Smooth muscle cell (in vitro differentiated cells): ENCODE measurements around the gene IL17RA. TPM values are rescaled to one million over a fixed set of nuclear protein-coding genes. Genes with fewer than 3 reads are reported as not detected.

Experiments used
- DNase-seq: peaks from one replicate; lab custom pipeline; 2025; ENCODE audit not compliant: unreplicated experiment; lab: John Stamatoyannopoulos, UW
- H2AFZ ChIP-seq: fragments of 200-600 bp; sonication (generic); 2 replicates; pipeline ENCODE4 v1.6.0; 2016; ENCODE audit warnings: antibody characterized with exemption, low read depth, mild to moderate bottlenecking
- H3F3A ChIP-seq: fragments of 200-600 bp; sonication (generic); 2 replicates; pipeline ENCODE4 v1.6.0; 2017; ENCODE audit warnings: antibody characterized with exemption, low read depth
- H3K27ac ChIP-seq: fragments of 200-600 bp; sonication (generic); 2 replicates; pipeline ENCODE4 v1.5.1; 2016; ENCODE audit warnings: low read depth, mild to moderate bottlenecking
- H3K27me3 ChIP-seq: fragments of 200-600 bp; sonication (generic); 2 replicates; pipeline ENCODE4 v1.6.1; 2016; ENCODE audit warnings: low read depth, mild to moderate bottlenecking
- H3K36me3 ChIP-seq: fragments of 200-600 bp; sonication (generic); 2 replicates; pipeline ENCODE4 v1.5.1; 2016; ENCODE audit warnings: low read depth
- H3K4me1 ChIP-seq: fragments of 200-600 bp; sonication (generic); 2 replicates; pipeline ENCODE4 v1.5.1; 2016; ENCODE audit warnings: low read depth
- H3K4me2 ChIP-seq: fragments of 200-600 bp; sonication (generic); 2 replicates; pipeline ENCODE4 v1.6.0; 2016; ENCODE audit warnings: mild to moderate bottlenecking
- H3K4me3 ChIP-seq: fragments of 200-600 bp; sonication (generic); 2 replicates; pipeline ENCODE4 v1.5.1; 2016; ENCODE audit warnings: mild to moderate bottlenecking
- H3K79me2 ChIP-seq: fragments of 200-600 bp; sonication (generic); 2 replicates; pipeline ENCODE4 v1.6.0; 2016; ENCODE audit warnings: low read depth, mild to moderate bottlenecking
- H3K9ac ChIP-seq: fragments of 200-600 bp; sonication (generic); 2 replicates; pipeline ENCODE4 v1.6.0; 2016; ENCODE audit warnings: low read depth
- H3K9me3 ChIP-seq: fragments of 200-600 bp; sonication (generic); replicated peaks from 2 replicates; pipeline ENCODE4 v1.5.1; 2016; ENCODE audit warnings: low read depth
- H4K20me1 ChIP-seq: fragments of 200-600 bp; sonication (generic); 2 replicates; pipeline ENCODE4 v1.6.0; 2016; ENCODE audit warnings: low read depth
- WGBS: methylation state at CpG from one replicate; pipeline ENCODE4 v1.1.7; 2016; ENCODE audit warnings: low lambda C conversion rate; 5-methylcytosine and 5-hydroxymethylcytosine counted together
- polyA plus RNA-seq: library from polyadenylated mRNA; unstranded; fragments of >200 nt; fragmentation: Nextera tagmentation; extraction: Ambion mirVana; gene quantifications from 2 replicates; pipeline ENCODE4 v1.2.1, GENCODE V29; 2016
- total RNA-seq: library from RNA; depleted of rRNA; stranded (reverse); fragments of >200 nt; gene quantifications from 2 replicates; pipeline ENCODE4 v1.2.3, GENCODE V29; 2014
- TF ChIP-seq, protein P1 (sequence below): fragments of 200-600 bp; sonication (generic); IDR thresholded peaks from 2 replicates; pipeline ENCODE4 v1.5.1; 2017; ENCODE audit warnings: borderline replicate concordance, mild to moderate bottlenecking, antibody characterized with exemption; ENCODE audit not compliant: insufficient read depth, poor library complexity, severe bottlenecking

IL17RA gene
- total and polyA plus RNA-seq, 2 experiments from 2014 or later, result 6.4 to 7.5 TPM

DNA sequence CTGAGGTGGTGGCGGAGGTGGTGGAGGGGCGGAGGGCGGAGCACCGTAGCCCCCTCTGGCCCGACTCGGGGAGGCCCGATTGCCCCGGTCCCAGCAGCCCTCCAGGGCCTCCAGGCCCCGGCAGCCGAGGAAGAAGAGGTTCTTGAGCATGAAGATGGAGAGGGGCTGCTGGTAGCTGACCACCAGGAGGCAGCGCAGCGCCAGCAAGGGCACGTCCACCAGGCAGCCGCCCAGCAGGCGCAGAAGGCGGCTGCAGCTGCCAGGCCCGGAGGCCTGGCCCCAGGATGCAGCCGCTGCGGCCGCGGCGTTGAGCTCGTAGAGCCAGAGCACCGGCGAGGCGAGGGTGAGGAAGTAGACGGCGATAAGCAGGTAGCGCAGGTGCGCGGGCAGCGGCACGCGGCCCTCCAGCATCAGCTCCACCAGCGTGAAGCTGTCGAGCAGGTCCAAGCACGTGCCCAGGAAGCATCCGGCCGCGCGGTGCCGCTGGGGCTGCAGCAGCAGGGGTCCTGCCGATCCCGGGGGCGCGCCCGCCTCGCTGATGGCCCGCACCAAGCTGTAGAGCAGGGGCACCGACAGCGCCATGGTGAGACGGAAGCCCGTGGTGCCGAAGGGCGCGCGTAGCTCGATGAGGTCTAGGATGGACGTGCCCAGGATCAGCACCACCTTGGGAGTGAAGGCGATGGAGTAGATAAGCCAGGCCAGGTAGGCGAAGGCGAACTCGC is 34.8 kb downstream of the IL17RA start:
- TF ChIP-seq, protein P1, sequence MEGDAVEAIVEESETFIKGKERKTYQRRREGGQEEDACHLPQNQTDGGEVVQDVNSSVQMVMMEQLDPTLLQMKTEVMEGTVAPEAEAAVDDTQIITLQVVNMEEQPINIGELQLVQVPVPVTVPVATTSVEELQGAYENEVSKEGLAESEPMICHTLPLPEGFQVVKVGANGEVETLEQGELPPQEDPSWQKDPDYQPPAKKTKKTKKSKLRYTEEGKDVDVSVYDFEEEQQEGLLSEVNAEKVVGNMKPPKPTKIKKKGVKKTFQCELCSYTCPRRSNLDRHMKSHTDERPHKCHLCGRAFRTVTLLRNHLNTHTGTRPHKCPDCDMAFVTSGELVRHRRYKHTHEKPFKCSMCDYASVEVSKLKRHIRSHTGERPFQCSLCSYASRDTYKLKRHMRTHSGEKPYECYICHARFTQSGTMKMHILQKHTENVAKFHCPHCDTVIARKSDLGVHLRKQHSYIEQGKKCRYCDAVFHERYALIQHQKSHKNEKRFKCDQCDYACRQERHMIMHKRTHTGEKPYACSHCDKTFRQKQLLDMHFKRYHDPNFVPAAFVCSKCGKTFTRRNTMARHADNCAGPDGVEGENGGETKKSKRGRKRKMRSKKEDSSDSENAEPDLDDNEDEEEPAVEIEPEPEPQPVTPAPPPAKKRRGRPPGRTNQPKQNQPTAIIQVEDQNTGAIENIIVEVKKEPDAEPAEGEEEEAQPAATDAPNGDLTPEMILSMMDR, result peak; percentile 18
- Histone ChIP-seq H3F3A (no peaks in the 10 kb centered on the region), H3K27ac (no peak overlapping the region), H2AFZ (no peak overlapping the region), H3K27me3 (peaks cover 25% of the 10 kb centered on the region), H4K20me1 (no peaks in the 10 kb centered on the region), H3K9ac (no peak overlapping the region), H3K9me3 (no peaks in the 10 kb centered on the region), H3K79me2 (no peaks in the 10 kb centered on the region), H3K36me3 (no peaks in the 10 kb centered on the region), H3K4me1 (peaks cover 9% of the 10 kb centered on the region), H3K4me3 (no peak overlapping the region), H3K4me2 (no peak overlapping the region)
- no peak for DNase-seq
- 50% methylated on average over 50 of the region's 63 CpGs for WGBS

DNA sequence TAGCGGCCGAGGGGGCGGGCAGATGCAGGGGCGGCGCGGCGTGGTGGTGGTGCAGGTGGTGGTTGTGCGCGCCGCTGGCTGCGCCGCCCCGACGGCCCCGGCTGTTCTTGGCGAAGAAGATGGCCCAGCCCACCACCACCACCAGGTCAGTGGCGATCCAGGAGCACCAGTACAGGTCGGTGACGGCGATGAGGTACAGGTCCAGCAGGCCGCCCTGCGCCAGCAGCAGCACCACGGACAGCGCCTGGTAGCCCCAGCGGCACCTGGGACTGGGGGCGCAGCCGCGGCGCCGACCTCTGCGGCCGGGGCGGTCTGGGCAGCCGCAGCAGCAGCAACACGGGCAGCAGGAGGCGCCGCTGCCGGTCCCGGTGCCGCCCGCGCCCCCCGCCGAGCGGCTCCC is 35.5 kb downstream of the IL17RA start:
- Histone ChIP-seq H3K79me2 (no peaks in the 10 kb centered on the region), H3K36me3 (no peaks in the 10 kb centered on the region), H3K4me2 (peak overlapping the region; percentile 93), H3K9me3 (no peaks in the 10 kb centered on the region), H4K20me1 (no peaks in the 10 kb centered on the region), H3K27ac (no peak overlapping the region), H3K27me3 (peaks cover 25% of the 10 kb centered on the region), H2AFZ (no peak overlapping the region), H3K4me3 (peak overlapping the region; percentile 65), H3K9ac (no peak overlapping the region), H3F3A (no peaks in the 10 kb centered on the region), H3K4me1 (peaks cover 9% of the 10 kb centered on the region)
- DNase-seq, result peak; percentile 16
- TF ChIP-seq, protein P1, result no peak
- 0% methylated on average over 1 of the region's 45 CpGs for WGBS

DNA sequence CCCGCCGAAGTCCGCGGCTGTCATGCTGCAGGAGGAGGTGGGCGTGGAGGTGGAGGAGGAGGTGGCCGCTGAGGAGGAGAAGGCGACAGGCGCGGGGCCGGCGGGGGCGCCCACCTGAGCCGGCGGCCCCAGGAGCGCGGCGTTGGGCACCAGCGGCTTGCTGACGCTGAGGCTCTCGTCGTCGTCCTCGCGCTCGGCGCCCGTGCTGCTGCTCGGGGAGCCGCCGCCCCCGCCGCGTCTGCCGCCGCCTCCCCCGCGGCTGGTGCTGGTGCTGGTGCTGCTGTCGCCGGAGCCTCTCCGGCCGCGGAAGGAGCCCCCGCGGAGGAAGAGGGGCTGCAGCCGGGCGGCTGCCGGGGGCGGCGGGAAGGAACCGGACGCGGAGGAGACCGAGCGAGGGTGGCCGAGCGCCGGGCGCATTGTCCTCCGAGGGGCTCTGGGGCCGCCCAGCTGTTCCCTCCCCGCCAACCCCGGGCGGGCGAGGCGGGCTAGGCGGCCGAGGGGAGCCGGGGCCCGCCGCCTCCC is 36.0 kb downstream of the IL17RA start:
- no peaks in the 10 kb centered on the region for H3K79me2 ChIP-seq
- H3K27me3 ChIP-seq, result peaks cover 25% of the 10 kb centered on the region
- no peak overlapping the region for H2AFZ ChIP-seq
- no peak overlapping the region for H3K27ac ChIP-seq
- no peaks in the 10 kb centered on the region for H3K36me3 ChIP-seq
- no peak overlapping the region for H3K9ac ChIP-seq
- peaks cover 9% of the 10 kb centered on the region for H3K4me1 ChIP-seq
- H3K9me3 ChIP-seq, result no peaks in the 10 kb centered on the region
- 1% methylated on average over 38 of the region's 70 CpGs for WGBS
- H3K4me3 ChIP-seq, result peak overlapping the region; percentile 65
- H3K4me2 ChIP-seq, result peak overlapping the region; percentile 93
- TF ChIP-seq, protein P1, result no peak
- no peak for DNase-seq
- no peaks in the 10 kb centered on the region for H4K20me1 ChIP-seq
- H3F3A ChIP-seq, result no peaks in the 10 kb centered on the region
